HG03442 (cell line): ENCODE measurements around the gene RAP1GDS1.
"Not testable (repeated sequence)": the region's sequence is repeated elsewhere in the genome, so short reads cannot be mapped to it uniquely, and the experiment has no call there.

Source experiments
- ATAC-seq: cut with Tn5 transposase; IDR thresholded peaks from one replicate; pipeline ENCODE4 v1.9.1; 2021; ENCODE audit warnings: mild to moderate bottlenecking, moderate library complexity; ENCODE audit not compliant: unreplicated experiment

Gene RAP1GDS1

DNA sequence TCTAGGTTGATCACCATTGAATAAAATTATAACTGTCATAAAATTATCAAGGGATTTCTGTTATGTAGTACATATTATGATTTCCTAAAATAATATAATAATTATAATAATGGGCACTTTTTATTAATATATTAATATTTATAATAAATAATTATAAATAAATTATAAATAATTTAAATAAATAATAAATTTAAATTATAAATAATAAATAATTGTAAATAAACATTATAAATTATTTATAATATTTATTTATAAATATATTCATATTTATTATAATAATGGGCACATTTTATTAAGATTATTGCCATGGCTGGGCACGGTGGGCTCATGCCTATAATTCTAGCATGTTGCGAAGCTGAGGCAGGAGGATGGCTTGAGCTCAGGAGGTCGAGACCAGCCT lies 24.5 kb downstream of the RAP1GDS1 start:
- no peak for ATAC-seq

DNA sequence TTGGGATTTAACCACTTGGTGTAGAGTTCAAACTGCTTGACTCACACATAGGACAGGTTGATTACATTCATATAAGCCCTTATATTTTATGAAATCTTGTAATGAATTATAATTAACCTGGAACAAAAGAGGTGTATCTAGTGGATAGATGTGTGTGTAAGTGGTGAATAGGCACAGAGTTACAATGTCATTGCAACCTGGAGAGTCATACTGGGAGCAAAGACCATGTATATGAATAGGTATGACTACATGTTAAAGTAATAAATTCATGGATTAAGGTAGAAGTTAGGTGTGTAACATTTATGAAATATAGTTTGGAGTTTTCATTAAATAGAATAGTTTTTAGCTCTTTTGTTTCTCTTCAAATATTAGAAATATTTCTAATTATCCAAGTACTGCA lies 26.1 kb downstream of the RAP1GDS1 start:
- ATAC-seq = no peak

DNA sequence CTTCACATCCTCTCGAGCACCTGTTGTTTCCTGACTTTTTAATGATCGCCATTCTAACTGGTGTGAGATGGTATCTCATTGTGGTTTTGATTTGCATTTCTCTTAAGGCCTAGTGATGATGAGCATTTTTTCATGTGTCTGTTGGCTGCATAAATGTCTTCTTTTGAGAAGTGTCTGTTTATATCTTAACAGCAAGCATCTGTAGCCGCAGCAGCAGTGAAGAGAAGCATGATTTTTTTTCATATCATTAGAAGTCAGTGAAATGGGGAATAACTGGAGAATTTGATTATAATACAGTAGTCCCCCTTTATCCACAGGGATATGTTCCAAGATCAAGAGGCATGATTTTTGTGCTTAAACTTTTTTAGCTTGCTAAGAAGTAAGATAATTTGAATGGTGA lies 27.5 kb downstream of the RAP1GDS1 start:
- ATAC-seq = not testable (repeated sequence)

DNA sequence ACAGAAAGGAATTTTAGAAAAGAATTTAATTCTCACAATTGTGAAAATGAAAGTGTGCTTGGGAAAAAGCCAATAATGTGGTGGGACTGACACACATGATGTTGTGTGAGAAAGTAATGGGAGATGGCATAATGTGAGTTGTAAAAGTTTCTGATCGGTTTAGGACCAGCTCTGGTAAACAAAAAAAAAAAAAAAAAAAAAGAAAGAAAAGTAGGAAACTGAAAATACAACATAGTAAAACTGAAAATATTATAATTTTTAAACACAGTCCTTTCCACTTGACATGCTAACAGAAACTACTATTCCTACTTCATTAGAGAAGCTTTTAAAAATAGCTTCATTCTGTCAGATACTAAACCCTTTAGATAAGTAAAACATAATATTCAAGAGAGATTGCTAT lies 28.2 kb downstream of the RAP1GDS1 start:
- ATAC-seq = peak; percentile 71

DNA sequence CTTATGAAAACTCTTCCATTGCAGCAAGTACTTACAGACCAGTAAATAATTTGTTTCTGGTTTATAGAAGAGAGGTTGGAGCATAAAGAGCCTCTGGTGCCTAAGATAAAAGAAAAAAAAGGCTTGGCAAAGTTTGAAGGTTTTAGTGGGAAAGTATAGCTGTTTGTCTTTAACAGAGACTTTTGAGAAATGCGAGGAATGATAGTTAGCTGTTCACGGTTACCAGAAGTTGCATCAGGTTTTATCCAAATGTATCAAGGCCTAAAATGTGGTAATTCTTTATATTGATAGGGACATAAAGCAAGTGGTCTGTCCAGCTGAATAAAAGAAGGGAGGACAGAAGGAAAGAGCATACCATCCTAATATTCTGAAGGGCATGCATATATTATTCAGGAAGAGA lies 29.3 kb downstream of the RAP1GDS1 start:
- no peak for ATAC-seq

DNA sequence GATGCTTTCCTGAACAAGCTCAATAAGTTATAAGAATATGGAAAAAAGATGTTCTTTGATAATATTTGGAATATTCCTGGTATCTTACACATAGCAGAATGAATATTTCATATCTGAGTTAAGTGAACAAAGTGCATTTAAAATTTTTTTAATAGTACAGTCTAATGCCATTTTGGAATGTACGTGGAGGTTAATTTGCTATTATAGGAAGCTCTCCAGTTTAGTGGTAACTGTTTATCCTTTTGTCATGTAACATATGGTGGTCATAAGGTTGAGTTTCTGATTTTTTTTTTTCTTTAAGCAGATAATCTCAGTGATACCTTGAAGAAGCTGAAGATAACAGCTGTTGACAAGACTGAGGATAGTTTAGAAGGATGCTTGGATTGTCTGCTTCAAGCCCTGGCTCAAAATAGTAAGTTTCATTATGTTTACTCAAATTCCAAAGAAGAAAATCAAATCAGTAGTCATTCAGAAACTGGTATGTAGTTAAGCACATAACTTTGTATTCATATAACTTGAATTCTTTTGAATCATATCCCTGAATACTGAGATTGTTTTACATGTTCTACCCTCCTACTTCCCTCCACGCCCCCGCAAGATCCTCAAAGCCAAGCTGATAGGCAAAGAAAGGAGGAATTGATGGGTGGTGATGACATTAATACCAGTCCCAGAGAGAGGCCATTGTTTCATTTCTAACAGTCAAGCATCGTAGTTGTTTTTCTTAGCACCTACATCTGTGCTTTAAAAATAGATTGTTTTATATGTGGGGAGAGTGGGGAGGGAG lies 32.1 kb downstream of the RAP1GDS1 start:
- ATAC-seq = no peak

DNA sequence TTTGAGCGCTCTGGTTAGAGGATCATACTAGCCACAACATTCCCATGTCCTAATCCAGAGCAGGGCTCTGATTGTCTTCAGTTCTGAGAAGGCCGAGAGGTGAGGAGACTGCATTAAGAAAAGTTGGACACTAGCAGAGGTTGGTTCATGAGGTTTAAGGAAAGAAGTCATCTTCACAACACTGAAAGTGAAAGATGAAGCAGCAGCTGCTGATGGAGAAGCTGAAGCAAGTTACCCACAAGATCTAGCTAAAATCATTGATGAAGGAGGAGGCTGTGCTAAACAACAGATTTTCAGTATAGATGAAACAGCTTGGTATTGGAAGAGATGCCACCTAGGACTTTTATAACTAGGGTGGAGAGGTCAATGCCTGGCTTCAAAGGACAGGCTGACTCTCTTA lies 36.8 kb downstream of the RAP1GDS1 start:
- ATAC-seq = no peak

DNA sequence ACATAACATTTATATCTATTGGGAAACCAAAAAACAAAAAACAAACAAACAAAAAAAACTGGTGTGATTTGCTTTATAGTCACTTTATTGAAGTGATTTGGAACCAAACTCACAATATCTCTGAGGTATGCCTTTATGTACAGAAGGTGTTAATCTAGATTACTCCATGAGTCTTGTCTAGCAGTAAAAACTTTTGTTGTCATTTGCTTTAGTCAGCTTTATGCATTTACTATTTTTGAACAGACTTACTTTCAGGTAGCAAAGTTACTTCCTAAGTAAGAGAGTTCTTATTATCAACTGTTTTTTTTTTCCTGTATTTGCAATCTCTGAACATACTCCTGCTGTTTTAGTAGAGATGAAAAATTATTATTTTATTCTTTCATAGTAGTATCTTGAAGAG lies 39.5 kb downstream of the RAP1GDS1 start:
- ATAC-seq = no peak

DNA sequence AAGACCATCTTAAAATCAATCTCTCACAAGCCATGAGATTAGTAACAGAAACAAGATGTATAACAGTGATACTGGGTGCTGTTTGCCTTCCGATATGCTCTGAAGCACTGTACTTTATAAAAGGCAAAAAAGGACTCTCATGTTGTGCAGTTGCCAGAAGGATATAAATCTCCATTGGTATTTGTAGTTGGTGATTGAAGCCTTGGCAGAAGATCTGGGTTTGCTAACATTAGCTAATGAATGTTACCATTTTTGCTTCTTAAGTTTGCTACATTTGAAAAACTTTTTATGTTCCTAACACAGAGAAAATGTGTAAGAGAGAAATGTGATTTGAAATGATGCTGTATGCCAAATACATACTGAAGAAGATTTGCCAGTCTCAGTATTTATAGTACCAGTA lies 44.4 kb downstream of the RAP1GDS1 start:
- no peak for ATAC-seq

DNA sequence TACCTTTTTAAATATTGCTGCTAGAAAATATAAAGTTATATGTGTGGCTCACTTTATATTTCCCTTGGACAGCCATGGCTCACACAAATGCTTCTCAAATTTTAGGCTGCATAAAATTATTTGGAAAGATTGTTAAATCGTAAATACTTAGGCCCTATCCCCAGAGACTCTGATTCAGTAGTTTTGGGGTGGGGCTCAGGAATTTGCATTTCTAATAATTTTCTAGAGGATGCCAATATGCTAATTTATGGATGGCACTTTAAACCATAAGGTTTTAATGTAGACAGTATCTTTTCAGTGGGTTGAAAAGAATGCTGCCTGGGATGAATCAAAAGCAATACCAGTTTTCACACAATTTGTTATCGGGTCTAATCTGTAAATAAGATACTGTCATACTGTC lies 49.7 kb downstream of the RAP1GDS1 start:
- no peak for ATAC-seq

DNA sequence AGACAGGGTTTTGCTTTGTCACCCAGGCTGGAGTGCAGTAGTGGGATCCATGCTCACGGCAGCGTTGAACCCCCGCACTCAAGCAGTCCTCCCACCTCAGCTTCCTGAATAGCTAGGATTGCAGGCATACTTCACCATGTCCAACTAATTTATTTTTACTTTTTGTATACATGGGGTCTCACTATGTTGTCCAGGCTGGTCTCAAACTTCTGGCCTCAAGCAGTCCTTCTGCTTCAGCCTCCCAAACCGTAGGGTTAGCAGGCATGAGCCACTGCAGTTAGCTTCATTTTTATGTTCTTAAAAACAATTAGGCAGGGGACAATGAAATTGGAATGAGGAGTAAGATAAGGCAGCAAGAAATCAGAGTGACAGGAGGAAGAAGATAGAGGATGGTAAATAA lies 50.5 kb downstream of the RAP1GDS1 start:
- no peak for ATAC-seq

DNA sequence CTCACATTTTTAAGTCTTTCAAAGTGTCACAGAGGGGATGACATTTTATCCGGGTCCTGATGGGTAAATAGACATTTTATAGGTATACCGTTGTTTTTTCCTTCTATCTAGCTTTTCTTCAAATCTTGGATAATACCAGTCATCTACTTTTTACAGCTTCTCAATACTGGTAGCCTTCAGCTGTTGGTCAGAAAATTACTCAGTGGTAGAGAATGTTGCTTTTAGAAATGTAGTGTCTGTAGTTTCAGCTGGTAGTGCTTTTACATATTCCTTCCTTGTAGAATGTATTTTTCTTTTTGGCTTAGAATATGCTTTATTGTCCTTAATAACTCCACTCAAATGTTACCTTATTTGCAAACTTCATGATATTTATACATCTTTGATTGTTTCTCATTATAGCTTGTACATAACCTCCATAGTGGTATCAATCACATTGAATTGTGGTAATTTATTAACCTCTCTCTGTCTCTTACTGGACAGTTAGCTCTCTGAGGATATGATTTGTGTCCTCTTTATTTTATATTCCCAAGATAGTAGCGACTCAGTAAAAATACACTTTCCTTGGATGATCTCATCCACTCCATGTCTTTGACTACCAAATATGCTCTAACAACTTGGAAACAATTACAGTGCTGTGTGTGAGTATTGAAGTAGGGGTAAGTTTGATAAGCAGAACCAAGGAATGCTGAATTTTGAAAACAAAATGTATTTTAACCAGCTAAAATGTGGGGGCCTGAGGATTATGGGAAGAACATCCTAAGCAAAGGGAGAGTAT lies 53.8 kb downstream of the RAP1GDS1 start:
- no peak for ATAC-seq

DNA sequence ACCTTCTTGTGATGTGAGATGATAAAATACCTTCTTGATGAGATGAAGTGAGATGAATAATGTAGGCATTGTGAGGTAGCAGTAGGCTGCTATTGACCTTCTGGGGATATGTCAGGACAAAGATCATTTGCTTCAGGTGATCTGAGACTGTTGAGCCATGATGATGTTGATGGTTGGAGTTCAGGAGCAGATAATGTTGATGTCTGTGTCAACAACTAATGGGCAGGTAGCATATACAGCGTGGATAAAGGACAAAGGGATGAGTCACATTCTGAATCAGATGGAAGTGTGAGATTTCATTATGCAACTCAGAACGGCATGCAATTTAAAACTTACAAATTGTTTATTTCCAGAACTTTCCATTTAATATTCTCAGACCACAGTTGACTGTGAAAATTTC lies 57.3 kb downstream of the RAP1GDS1 start:
- no peak for ATAC-seq

DNA sequence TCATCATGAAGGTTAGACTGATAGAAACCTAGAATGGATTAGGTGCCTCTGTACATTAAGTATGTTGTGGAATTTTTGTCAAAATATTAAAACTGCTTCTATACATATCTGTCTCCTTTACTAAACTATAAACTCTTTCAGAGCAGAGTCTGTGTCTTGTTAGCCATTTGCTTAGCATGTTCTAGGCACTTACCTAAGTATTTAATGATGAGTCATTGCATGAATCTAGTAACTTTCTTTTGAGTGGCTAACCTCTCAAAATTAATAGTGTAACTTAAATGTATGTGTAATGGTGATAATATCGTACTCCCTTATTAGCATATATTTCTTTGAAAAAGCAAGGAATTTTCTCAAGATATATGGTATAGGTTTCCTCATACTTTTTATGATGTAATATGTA lies 57.8 kb downstream of the RAP1GDS1 start:
- no peak for ATAC-seq

DNA sequence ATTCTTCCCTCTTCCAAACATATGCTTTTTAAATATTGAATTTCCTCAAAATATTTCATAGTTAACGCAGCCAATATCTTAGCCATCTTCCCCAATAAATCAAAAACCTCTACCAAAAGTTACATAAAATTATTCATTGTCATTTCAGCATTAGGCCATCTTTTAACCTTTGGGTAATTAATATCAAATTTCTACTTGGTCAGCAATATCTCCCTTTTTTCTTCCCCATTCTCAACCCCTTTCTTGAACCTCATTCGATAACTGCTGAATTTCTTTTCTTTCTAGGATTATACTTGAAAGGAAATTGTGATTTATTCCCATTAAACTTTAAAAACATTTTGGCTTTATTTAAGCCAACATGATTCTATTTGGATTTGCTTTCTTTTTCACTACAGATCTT lies 65.0 kb downstream of the RAP1GDS1 start:
- no peak for ATAC-seq

DNA sequence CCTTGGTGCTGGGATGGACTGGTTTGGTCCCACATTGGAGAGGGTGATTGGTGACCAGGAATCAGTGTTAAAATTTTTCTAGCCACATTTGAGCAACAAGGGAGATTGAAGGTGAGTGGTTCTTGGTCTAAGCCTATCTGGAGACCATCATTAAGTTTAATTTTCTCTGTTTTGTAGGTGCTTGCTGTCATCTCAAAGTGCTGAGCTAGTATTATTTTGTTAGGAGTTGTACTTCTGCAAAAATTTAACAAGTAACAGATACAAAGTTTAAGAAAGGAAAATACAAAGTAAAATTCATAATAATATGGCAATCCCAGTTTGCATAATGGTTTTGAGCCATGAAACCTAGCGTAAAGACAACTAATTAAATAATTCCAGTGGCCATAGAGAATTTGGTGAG lies 66.5 kb downstream of the RAP1GDS1 start:
- ATAC-seq = no peak

DNA sequence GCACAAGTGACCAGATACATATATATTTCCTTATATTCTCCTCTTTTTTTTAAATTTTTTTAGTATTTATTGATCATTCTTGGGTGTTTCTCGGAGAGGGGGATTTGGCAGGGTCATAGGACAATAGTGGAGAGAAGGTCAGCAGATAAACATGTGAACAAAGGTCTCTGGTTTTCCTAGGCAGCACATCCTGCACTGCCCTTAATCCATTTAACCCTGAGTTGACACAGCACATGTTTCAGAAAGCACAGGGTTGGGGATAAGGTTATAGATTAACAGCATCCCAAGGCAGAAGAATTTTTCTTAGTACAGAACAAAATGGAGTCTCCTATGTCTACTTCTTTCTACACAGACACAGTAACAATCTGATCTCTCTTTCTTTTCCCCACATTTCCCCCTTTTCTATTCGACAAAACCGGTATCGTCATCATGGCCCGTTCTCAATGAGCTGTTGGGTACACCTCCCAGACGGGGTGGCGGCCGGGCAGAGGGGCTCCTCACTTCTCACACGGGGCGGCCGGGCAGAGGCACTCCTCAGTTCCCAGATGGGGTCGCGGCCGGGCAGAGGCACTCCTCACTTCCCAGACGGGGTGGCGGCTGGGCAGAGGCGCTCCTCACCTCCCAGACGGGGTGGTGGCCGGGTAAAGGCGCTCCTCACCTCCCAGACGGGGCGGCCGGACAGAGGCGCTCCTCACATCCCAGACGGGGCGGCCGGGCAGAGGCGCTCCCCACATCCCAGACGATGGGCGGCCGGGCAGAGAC lies 68.9 kb downstream of the RAP1GDS1 start:
- not testable (repeated sequence) for ATAC-seq

DNA sequence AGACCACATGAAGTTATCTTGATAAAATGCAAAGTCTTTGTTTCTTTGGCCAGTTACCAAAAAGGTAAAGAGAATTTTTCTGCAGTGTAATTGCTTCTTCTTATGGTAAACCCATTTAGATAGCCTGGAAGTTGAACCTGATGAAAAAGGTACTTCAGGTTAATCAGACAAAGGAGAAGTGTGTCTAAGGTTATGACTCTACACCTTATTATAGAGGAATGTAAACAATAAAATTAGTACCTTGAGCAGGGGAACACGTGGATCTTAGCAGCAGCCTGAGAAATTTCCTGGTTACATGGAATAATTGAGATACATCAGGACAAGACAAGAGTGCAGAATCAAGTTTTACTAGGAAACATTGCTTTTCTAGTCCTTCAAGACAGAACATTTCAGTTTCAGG lies 70.8 kb downstream of the RAP1GDS1 start:
- ATAC-seq = no peak

DNA sequence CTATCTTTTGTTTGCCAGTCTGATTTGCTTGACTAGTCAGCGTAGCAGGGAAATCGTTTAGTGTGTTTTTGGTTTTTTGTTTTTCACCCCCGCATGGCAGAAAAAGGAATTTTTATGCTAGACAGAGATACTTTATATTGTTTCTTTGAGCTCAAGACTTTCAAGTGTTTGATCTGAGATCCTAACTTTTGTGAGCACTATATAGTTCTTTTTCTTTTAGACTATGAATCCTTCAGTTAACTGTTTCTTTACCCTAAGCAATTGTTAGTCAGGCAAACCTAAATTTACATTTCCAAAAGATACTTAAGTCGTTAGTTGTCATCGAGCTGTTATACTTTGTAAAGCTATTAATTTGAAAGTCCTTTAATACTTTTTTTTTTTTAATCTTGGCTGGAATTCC lies 73.3 kb downstream of the RAP1GDS1 start:
- no peak for ATAC-seq

DNA sequence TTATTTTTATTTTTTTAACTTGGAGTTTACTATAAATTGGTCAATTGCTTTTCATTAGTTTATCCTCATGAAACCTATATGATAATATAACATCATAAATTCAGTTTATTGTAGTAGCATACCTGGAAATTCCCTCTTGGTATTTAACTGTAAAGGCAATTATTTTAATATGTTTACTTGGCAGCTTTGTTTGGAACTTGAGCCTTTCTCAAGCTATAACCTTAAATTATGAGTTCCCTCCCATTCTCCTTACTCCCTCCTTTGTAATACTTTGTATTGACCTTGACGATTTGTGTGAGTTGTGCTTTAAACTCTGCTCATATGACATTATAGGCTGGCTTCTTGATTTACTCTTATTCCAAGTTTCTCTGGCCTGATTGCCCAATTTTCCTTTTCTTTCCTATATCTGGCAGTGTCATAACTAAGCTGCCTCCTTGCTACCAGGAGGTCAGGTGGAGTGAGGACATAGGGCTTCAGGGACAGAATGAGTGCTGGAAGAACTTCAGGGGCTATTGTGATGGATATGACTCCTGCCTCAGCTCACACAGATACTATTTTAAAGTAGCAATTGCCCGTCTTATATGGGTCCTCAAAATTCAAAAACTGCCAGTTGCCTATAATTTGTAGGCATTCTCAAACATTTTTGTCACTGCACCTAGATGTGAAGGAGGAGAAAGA lies 77.7 kb downstream of the RAP1GDS1 start:
- no peak for ATAC-seq

DNA sequence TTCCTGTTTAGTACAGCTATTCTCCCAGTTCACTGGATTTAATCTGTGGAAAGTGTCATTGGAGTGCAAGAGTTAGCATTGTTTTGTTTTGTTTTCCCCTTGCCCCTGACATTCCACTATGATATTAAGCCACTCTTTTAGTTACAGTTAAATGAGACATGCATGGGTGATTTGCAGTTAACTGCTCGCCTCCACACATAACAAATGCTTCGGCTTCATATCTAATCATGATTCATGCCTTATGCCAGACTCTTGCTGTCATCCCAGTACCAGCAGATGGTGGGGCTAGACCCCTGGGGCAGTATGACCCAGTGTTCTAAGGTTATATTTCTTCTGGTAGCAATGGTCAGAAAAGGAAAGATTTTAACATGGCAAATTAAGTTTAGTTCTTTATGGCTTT lies 80.1 kb downstream of the RAP1GDS1 start:
- ATAC-seq = no peak
